Endothelial cell of umbilical vein (primary cell): ENCODE results near the gene WIPI1. TPM values are rescaled to one million over a fixed set of nuclear protein-coding genes. Genes with fewer than 3 reads are reported as not detected.

ENCODE experiments used
- BruUV-seq: library from RNA; stranded (reverse); fragments of 400-500 nt; replicated peaks from 2 replicates; lab custom pipeline; 2021; lab: Mats Ljungman, UMichigan
- CTCF ChIA-PET: fragments of 300-600, 350-600 bp; sonication (Branson Sonifier 250); formaldehyde crosslinking; loops from one replicate; lab custom pipeline; 2021; ENCODE audit warnings: antibody characterized with exemption, inconsistent platforms; lab: Charles Lee
- POLR2A ChIA-PET: fragments of 300-600, 350-600 bp; sonication (Branson Sonifier 250); formaldehyde crosslinking; loops from one replicate; lab custom pipeline; 2021; ENCODE audit warnings: antibody characterized with exemption, inconsistent platforms; lab: Charles Lee
- DNase-seq: peaks from one replicate; pipeline ENCODE4 v3.0.0-alpha.2; 2011; ENCODE audit warnings: low read depth, low spot score
- FAIRE-seq: peaks from 2 replicates; lab custom pipeline; 2011; peaks lifted over from hg19 to GRCh38; lab: Jason Lieb, UNC
- H2AFZ ChIP-seq: 2 replicates; pipeline ENCODE4 v1.6.0; 2012; ENCODE audit warnings: low read depth, low read length, control low read depth, inconsistent platforms
- H3K27ac ChIP-seq: 2 replicates; pipeline ENCODE4 v1.5.1; 2011; ENCODE audit warnings: low read depth, mild to moderate bottlenecking, control low read depth, low read length, moderate library complexity; ENCODE audit not compliant: insufficient read depth
- H3K27me3 ChIP-seq, 2 experiments: 2 replicates each; pipeline versions ENCODE4 v1.6.0 to v1.6.1; 2011; ENCODE audit warnings: low read length in 2 of 2, mixed read lengths in 1 of 2; ENCODE audit not compliant: control insufficient read depth in 2 of 2, insufficient read depth in 2 of 2
- H3K36me3 ChIP-seq, 2 experiments: 2 replicates in 1 of 2; 3 replicates in 1 of 2; pipeline ENCODE4 v1.5.1; 2011; ENCODE audit warnings: low read length in 2 of 2, mild to moderate bottlenecking in 1 of 2, moderate library complexity in 1 of 2; ENCODE audit not compliant: control insufficient read depth in 2 of 2, insufficient read depth in 2 of 2; ENCODE audit errors: extremely low read depth in 1 of 2
- H3K4me1 ChIP-seq: 3 replicates; pipeline ENCODE4 v1.5.1; 2011; ENCODE audit warnings: mild to moderate bottlenecking, low read length; ENCODE audit not compliant: control insufficient read depth, insufficient read depth; ENCODE audit errors: extremely low read depth
- H3K4me2 ChIP-seq: 2 replicates; pipeline ENCODE4 v1.6.1; 2011; ENCODE audit warnings: low read length, control low read depth, mixed read lengths; ENCODE audit not compliant: insufficient read depth
- H3K4me3 ChIP-seq, 3 experiments: fragments of 200-600 bp in 1 of 3; sonication (generic), shearing (Covaris generic) in 1 of 3; replicated peaks in 1 of 3; 2 replicates each; pipeline ENCODE4 v1.5.1; 2011 to 2016; ENCODE audit warnings: control low read depth in 3 of 3, low read length in 3 of 3, mild to moderate bottlenecking in 2 of 3, inconsistent platforms in 1 of 3, low read depth in 1 of 3, moderate library complexity in 1 of 3; ENCODE audit not compliant: insufficient read depth in 1 of 3
- H3K79me2 ChIP-seq: 2 replicates; pipeline ENCODE4 v1.6.0; 2012; ENCODE audit warnings: low read length, inconsistent platforms; ENCODE audit not compliant: control insufficient read depth, insufficient read depth
- H3K9ac ChIP-seq: replicated peaks from 2 replicates; pipeline ENCODE3; 2011; ENCODE audit warnings: low read length, control low read depth; ENCODE audit not compliant: insufficient read depth; ENCODE audit errors: extremely low read depth
- H3K9me1 ChIP-seq: replicated peaks from 3 replicates; pipeline ENCODE4 v1.6.0; 2011; ENCODE audit warnings: mild to moderate bottlenecking, low read length; ENCODE audit not compliant: control insufficient read depth, insufficient read depth; ENCODE audit errors: extremely low read depth
- H3K9me3 ChIP-seq: replicated peaks from 2 replicates; pipeline ENCODE4 v1.5.1; 2012; ENCODE audit warnings: low read length, inconsistent platforms; ENCODE audit not compliant: control insufficient read depth, insufficient read depth
- H4K20me1 ChIP-seq: replicated peaks from 2 replicates; pipeline ENCODE3; 2011; ENCODE audit warnings: mild to moderate bottlenecking, low read length; ENCODE audit not compliant: control insufficient read depth, insufficient read depth; ENCODE audit errors: extremely low read depth
- CTCF ChIP-seq, 2 donors: IDR thresholded peaks; 1 replicate in 1 of 2; 2 replicates in 1 of 2; pipeline ENCODE4 v1.5.1; 2011; ENCODE audit warnings: low read length in 2 of 2, mild to moderate bottlenecking in 2 of 2, moderate library complexity in 2 of 2, control low read depth in 1 of 2, inconsistent platforms in 1 of 2, low read depth in 1 of 2; ENCODE audit not compliant: insufficient read depth in 1 of 2; ENCODE audit errors: extremely low read depth in 1 of 2
- EZH2 ChIP-seq: IDR thresholded peaks from 2 replicates; pipeline ENCODE4 v1.6.1; 2012; ENCODE audit warnings: borderline replicate concordance, low read depth, mild to moderate bottlenecking, moderate library complexity, low read length, inconsistent platforms; ENCODE audit not compliant: severe bottlenecking
- FOS ChIP-seq: IDR thresholded peaks from 2 replicates; pipeline ENCODE4 v1.6.1; 2011; ENCODE audit warnings: mild to moderate bottlenecking, low read length, moderate library complexity, borderline replicate concordance; ENCODE audit not compliant: insufficient read depth
- GATA2 ChIP-seq: IDR thresholded peaks from 2 replicates; pipeline ENCODE4 v1.7.0; 2011; ENCODE audit warnings: low read depth, mild to moderate bottlenecking, moderate library complexity, mixed read lengths, low read length; ENCODE audit not compliant: insufficient read length, insufficient read depth
- JUN ChIP-seq: IDR thresholded peaks from 2 replicates; pipeline ENCODE4 v1.6.1; 2011; ENCODE audit warnings: borderline replicate concordance, low read depth; ENCODE audit not compliant: insufficient read length, insufficient read depth
- MAX ChIP-seq: IDR thresholded peaks from 2 replicates; pipeline ENCODE4 v1.6.1; 2011; ENCODE audit not compliant: insufficient read depth, insufficient read length
- MYC ChIP-seq: IDR thresholded peaks from one replicate; pipeline ENCODE4 v1.6.1; 2011; ENCODE audit warnings: mild to moderate bottlenecking, low read depth, low read length
- POLR2A ChIP-seq: IDR thresholded peaks from 2 replicates; pipeline ENCODE4 v1.6.1; 2012; ENCODE audit warnings: low read depth, mild to moderate bottlenecking, control low read depth, low read length
- POLR2AphosphoS5 ChIP-seq: IDR thresholded peaks from 2 replicates; pipeline ENCODE4 v1.6.1; 2012; ENCODE audit warnings: low read depth, mild to moderate bottlenecking, control low read depth, low read length, moderate library complexity; ENCODE audit not compliant: insufficient read depth
- dilution Hi-C: fragments of 300-500 bp; cut with MboI; formaldehyde crosslinking; loops from one replicate; pipeline ENCODE4 v1.15.0; 2019; ENCODE audit warnings: low sequenced_read_pairs; ENCODE audit not compliant: extremely low pct_ligation_motif_present
- intact Hi-C: fragments of 100-400 bp; cut with micrococcal nuclease; formaldehyde crosslinking; loops from one replicate; pipeline ENCODE4 v1.10.0; 2022
- polyA plus RNA-seq, 4 experiments: library from polyadenylated mRNA; depleted of rRNA in 3 of 4; stranded (reverse) in 3 of 4; unstranded in 1 of 4; fragments of >200 nt; gene quantifications; 2 replicates each; pipeline versions ENCODE4 v1.2.1 to v1.2.3, GENCODE V29; 2011 to 2012; ENCODE audit warnings: missing spikeins in 1 of 4
- total RNA-seq: library from RNA; stranded (reverse); gene quantifications from 2 replicates; pipeline ENCODE4 v1.2.3, GENCODE V29; 2021

Gene WIPI1
- total and polyA plus RNA-seq, 2 donors (not counting 3 experiments of a cell fraction or from before 2014, with no cell fraction given): 49.9 to 70.3 TPM

- H3K79me2 ChIP-seq: no peaks in the 10 kb centered on the region
- no peaks in the 10 kb centered on the region for H3K4me1 ChIP-seq
- CTCF ChIA-PET: interaction anchor here (1.1 to 2.2 kb wide), 7 partner anchors 27 to 230 kb away, joined by 3 to 20 read pairs (median 5); partner anchors contain the start of genes AMZ2 and WIPI1
- BruUV-seq: no TSS peak
- H3K4me2 ChIP-seq: no peak overlapping the region
- no peak overlapping the region for H3K9ac ChIP-seq
- no peak overlapping the region for H3K27ac ChIP-seq
- DNase-seq (no peak), FAIRE-seq (no peak)
- intact Hi-C loops (no loop called here), dilution Hi-C loops (no loop called here)
- no peaks in the 10 kb centered on the region for H3K27me3 ChIP-seq
- no peaks in the 10 kb centered on the region for H4K20me1 ChIP-seq
- peaks cover 18 to 56% of the 10 kb centered on the region in 2 experiments for H3K36me3 ChIP-seq
- H3K4me3 ChIP-seq: no peak overlapping the region
- H3K9me1 ChIP-seq: no peaks in the 10 kb centered on the region
- no peak overlapping the region for H2AFZ ChIP-seq
- TF ChIP-seq MAX (no peak), FOS (no peak), EZH2 (no peak), JUN (no peak), MYC (no peak), POLR2A (no peak), CTCF (IDR thresholded peaks at IDR 0.05; ENCODE audit: extremely low read depth in 1 of 2, insufficient read depth in 1 of 2, low read depth in 1 of 2, low read length in 2 of 2) (no peak), GATA2 (no peak), POLR2AphosphoS5 (no peak)
- H3K9me3 ChIP-seq: no peaks in the 10 kb centered on the region
- POLR2A ChIA-PET: no interaction called here
Measured at GRCh38 chr17:68431045-68431608, 26.2 kb downstream of the WIPI1 start.
